ENCODE results near the gene IER3IP1.

- TF ChIP-seq, protein P1, sequence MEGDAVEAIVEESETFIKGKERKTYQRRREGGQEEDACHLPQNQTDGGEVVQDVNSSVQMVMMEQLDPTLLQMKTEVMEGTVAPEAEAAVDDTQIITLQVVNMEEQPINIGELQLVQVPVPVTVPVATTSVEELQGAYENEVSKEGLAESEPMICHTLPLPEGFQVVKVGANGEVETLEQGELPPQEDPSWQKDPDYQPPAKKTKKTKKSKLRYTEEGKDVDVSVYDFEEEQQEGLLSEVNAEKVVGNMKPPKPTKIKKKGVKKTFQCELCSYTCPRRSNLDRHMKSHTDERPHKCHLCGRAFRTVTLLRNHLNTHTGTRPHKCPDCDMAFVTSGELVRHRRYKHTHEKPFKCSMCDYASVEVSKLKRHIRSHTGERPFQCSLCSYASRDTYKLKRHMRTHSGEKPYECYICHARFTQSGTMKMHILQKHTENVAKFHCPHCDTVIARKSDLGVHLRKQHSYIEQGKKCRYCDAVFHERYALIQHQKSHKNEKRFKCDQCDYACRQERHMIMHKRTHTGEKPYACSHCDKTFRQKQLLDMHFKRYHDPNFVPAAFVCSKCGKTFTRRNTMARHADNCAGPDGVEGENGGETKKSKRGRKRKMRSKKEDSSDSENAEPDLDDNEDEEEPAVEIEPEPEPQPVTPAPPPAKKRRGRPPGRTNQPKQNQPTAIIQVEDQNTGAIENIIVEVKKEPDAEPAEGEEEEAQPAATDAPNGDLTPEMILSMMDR (IDR thresholded peaks at IDR 0.05), result no peak
- TF ChIP-seq POLR2A (IDR thresholded peaks at IDR 0.05) (no peak), EP300 (IDR thresholded peaks at IDR 0.05) (no peak), POLR2AphosphoS5 (IDR thresholded peaks at IDR 0.05) (no peak)
These were observed 8.4 kb upstream of the IER3IP1 start for GRCh38 chr18:47184419-47185050.
